Hippocampal formation (tissue), 2 donors: ENCODE results near the gene CDC23.
A peak's percentile ranks its signal among the peaks of the same experiment; 100 is the strongest.
"Not testable (repeated sequence)": the region's sequence is repeated elsewhere in the genome, so short reads cannot be mapped to it uniquely, and the experiment has no call there.

Experiments used
- DNase-seq, 2 donors: peaks; one replicate each; lab custom pipeline; 2025; lab: John Stamatoyannopoulos, UW

The CDC23 gene

DNA sequence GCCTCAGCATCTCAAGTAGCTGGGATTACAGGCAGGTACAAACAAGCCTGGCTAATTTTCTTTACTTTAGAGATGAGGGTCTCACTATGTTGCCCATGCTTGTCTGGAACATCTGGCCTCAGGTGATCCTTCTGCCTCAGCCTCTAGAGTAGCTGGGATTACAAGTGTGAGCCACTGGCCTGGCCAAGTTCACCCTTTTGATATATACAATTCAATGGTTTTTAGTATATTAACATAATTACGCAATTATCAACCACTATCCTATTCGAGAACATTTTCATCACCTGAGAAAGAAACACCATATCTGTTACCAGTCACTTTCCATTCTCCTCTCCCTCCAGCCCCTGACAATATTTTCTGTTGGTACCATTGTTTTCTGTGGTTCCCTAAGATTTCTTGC is 3.7 kb upstream of the CDC23 start:
- DNase-seq: no peak

DNA sequence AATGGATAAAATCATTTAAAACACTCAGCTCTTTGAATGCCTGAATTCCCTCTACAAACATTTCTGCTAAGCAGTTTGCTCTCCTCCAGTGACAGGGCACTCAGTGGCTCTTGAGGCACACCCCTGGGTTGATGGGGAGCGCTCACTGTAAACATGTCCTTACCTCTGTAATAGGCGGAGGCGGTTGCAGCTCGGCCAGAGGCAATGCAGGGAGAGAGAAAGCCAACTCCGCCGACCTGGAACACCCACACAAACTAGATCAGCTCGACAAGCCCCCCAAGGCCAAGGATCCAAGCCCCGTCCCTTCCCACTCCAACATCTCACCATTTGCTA is 329 bp downstream of the CDC23 start:
- no peak for DNase-seq

DNA sequence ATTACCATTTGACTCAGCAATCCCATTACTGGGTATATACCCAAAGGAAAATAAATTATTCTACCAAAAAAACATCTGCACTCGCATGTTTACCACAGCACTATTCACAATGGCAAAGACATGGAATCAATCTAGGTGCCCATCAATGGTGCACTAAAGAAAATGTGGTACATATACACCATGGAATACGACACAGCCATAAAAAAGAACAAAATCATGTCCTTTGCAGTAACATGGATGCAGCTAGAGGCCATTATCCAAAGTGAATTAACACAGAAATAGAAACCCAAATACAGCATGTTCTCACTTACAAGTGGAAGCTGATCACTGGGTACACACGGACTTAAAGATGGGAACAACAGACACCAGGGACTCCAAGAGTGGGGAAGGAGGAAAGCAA is 2.1 kb downstream of the CDC23 start:
- DNase-seq: no peak

DNA sequence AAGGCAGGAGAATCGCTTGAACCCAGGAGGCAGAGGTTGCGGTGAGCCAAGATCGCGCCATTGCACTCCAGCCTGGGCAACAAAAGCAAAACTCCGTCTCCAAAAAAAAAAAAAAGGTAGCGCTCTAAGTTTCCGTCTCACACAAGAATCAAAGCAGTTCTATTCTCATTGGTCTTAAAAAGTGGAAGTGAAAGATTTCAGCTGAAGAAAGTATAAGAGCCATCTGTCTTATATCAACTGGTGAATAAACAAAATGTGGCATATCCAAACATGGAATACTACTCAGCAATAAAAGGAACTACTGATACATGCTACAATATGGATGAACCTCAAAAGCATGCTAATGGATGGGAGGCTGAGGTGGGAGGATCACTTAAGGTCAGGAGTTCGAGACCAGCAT is 19.3 kb downstream of the CDC23 start:
- DNase-seq: not testable (repeated sequence)

DNA sequence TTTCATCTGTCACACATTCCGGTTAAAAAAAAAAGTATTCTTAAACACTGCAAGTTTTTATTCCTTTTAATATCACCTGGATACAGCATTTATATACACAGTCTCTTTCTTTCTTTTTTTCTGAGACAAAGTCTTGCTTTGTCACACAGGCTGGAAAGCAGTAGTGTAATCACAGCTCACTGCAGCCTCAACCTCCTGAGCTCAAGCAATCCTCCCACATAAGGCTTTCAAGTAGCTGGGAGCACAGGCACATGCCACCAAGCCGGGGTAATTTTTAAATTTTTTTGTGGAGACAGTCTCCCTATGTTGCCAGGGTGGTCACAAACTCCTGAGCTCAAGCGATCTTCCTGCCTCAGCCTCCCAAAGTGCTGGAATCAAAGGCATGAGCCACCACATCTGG is 20.3 kb downstream of the CDC23 start:
- no peak for DNase-seq

DNA sequence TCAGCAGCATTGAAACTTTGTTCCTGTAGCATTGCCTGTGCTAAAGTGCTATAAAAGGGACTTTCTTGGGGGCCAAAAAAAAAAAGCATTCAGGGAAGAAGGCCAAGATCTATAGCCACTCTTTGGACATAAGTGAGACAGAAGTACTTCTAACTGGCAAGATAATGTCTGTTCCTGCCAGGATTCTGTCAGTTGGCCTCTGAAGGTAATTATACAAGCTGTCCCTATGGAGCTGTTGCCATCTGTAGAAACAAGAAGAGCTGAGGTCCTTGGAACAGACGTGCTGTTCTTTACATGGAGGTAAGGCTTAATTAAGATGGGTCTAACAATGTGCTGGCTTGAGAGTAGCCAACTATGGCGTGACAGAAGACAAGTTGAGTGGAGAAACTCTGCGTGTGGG is 24.5 kb downstream of the CDC23 start:
- no peak for DNase-seq

DNA sequence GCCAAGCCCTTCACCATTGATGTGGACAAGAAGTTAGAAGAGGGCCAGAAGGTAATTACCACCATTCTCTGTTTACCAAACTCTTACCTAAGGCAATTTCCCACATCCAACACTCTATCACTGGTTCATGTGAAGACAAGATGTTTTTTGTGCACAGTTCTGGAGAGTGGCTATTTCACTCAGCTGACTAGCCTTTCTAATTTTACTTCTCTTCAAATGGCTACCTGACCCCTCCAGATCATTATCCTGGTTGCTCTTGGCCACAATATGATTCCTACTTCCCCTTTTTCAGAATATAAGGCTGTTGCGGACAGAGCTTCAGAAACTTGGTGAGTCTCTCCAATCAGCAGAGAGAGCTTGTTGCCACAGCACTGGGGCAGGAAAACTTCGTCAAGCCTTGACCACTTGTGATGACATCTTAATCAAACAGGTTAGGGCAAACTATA is 27.1 kb downstream of the CDC23 start:
- no peak for DNase-seq

DNA sequence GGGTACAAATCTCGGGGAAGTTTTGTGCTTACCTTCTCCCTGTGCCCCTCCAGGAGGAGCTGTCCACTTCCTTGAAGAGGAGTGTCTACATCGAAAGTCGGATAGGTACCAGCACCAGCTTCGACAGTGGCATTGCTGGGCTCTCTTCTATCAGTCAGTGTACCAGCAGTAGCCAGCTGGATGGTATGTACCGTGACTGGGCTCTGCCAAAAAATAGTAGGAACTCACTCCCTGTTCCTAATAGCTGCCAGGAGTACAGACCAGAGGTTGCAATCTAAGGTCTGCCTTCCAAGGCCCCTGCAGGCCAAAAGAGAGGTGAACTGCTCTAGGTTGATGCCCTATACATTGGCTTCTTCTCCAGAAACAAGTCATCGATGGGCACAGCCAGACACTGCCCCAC is 30.3 kb downstream of the CDC23 start:
- DNase-seq: no peak

DNA sequence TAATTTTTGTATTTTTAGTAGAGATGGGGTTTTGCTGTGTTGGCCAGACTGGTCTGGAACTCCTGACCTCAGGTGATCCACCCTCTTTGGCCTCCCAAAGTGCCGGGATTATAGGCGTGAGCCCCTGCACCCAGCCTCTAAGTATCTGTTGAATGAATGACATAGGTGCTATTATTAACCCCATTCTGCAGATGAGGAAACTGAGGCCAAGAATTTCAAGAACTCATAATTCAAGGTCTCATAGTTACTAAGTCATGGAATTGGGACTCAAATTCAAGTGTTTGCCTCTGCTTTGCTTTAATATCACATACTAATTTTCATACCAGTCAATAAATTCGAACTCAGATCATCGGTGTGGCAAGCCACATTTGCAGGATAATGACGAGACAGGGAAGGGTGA is 32.3 kb downstream of the CDC23 start:
- no peak for DNase-seq

DNA sequence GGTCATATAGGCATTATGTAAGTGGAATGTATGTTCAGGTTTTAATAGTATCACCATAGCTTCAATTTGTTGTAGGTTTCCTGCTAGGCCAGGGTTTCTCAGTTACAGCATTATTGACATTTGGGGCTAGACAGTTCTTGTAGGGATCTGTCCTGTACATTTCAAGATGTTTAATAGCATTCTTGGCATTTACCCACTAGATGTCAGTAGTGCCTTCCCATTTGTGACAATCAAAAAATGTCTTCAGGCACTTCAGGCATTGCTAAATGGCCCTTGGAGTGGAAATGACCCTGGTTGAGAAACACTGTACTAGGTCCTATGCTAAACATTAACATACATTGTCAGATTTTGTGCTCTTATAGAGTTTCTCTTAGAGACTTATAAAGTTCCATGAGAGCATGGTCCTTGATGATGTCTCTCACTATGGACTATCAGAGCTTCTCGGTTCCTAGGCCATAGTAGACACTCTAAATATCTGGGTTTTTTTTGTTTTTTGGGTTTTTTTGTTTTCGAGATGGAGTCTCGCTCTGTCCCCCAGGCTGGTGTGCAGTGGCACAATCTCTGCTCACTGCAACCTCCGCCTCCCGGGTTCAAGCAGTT is 32.8 kb downstream of the CDC23 start:
- no peak for DNase-seq

DNA sequence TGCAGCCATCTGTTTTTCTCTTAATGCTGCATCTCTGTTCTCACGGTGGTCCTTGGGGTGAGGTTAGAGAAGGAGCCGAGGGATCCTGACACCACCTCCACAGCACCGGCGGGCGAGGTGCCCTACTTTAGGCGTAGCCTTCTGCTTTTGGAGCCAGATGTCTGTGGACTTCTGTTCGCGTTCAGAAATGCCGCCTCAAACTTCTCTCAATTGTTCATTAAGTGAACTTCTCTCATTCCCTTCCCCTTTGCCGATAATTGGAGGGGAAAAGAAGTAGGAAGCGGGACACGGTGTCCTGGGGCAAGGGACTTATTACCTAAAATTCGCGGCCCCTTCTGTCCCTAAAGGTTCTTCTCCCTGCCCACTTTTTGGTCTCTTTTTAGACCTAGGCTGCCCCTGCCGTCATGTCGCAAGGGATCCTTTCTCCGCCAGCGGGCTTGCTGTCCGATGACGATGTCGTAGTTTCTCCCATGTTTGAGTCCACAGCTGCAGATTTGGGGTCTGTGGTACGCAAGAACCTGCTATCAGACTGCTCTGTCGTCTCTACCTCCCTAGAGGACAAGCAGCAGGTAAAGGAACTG is 33.8 kb downstream of the CDC23 start:
- no peak for DNase-seq

DNA sequence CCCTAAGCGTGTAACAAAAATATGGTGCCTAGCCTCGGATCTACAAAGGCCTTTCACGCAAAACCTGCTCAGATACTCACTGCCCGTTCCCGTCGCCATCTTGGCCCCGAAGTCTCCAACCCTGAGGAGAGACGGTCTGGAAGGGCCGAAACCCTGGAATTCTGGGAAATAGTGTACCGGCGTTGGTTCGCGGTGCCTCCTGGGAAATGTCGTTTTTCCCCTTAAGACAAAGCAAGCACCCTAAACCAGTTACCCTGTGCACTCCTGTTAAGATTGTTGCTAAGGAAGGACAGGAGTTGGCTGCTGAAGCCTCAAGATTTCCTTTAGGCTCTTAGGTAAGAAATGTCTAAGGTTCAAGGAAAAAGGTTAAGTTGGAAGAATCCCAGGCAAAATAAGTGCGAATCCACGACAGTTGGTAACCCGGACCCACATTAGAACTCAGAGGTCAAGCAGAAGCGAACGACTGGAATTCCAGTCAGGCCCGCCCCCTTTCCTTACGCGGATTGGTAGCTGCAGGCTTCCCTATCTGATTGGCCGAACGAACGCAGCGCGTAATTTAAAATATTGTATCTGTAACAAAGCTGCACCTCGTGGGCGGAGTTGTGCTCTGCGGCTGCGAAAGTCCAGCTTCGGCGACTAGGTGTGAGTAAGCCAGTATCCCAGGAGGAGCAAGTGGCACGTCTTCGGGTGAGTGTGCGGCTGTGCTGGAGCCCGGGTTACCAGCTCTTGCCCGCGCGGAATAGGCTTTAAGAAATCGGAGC is 34.4 kb downstream of the CDC23 start, which contains the start of the genes BRD8 and KIF20A:
BRD8 (minus strand) TSS at position 115 of the 761 bp plus-strand sequence; CDS start at position 99, 16 bp downstream.
KIF20A (plus strand) TSS at position 597 of the 761 bp plus-strand sequence. CDS start 569 bp downstream, outside the sequence.
- DNase-seq: peak; percentile 92 to 99

DNA sequence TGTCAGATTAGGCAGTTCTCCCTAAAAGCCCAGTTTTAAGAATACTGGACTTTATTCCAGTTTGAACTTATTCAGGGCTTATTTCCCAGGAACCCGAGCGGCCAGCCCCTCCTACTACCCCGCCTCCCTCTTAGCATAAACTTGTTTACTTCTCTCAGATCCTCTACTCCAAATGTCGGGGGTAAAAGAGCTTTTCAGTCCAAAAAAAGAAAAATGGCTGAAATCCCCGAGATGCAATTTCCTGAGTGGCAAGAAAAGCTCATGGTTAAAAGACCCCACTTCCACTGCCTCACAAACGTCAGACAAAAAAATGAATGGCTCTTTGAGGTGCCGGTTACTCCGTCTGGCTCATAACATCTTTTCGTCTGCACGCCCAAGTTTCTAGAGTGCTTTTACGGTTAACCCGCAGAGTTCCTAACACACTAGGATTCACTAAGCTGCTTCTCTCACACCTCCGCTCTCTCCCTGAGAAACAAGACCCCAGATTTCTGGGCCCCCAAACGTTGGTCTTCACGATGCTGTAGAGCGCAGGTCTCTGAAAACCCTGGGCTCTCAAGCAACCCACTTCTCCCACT is 35.1 kb downstream of the CDC23 start:
- peak in 1 of 2 donors; percentile 19 for DNase-seq

DNA sequence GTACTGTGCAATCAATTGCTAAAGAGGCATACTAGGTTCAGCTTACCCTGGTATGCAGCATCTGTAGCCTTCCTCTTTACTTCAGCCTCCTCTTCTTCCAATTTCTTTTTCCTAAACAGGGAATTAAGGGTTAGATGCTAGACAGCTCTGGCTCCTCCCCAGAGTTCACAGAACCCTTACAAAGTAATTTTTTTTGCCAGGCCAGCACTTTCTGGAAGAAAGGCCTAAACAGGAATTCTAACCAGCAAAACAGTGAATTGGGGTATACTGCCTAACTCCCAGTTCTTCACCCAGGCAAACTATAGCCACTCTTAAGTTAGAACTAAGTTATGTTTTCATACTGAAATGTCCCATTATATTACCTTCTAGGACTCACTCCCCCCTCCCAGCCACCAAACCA is 42.8 kb downstream of the CDC23 start:
- DNase-seq: no peak

DNA sequence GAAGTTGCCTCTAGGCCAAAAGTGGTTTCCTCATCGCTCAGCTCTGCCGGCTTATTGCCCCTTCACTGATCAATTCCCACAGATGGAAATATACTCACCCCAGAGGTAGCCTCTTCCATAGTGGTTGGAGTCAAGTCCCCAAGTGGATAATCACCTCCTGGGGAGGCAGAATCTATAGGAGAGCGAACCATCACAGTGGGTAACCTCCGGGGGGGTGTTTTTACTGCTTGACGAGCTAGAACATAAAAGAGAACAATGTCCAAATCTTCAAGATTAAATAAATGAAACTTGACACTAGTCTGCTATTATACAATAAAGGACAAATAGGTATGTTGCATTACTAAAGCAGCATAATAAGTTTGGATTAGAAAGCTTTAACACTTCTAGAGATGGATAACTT is 44.0 kb downstream of the CDC23 start:
- DNase-seq: no peak

DNA sequence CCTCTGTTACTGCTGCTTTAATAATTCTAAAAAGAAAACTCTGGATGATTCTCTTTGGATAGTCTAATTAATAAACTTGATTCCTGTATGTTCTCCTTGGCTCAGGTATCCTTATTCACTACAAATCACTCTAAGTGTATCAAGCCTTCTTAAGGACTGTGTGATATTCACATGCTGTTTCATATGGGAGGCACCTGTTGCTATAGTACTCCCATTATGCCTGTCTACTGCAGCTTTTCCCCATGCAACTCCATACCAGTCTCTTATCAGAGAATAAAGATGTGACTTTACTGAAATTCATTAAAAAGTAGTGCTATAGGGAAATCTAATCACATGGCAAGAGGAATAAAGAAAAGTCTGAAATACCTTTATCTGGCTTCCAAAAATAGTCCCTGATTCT is 49.4 kb downstream of the CDC23 start:
- DNase-seq: no peak

DNA sequence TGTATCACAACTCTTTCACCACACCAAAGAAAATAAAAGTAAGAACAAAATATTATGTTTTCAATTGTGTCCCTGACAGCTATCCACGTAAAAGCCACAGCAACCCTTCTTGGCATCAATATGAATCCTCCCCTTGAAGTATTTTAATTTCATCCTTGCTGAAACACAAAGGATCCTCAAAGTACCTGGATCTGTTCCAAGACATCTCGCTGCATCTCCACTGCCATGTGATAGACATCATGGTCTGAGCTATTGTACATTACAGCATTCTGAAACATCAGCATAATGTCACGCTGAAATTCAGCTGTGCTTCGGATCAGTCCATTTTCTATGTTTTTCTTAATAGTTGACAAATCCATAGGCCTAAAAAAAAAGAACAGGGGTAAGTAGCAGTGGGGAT is 52.4 kb downstream of the CDC23 start:
- DNase-seq: no peak

DNA sequence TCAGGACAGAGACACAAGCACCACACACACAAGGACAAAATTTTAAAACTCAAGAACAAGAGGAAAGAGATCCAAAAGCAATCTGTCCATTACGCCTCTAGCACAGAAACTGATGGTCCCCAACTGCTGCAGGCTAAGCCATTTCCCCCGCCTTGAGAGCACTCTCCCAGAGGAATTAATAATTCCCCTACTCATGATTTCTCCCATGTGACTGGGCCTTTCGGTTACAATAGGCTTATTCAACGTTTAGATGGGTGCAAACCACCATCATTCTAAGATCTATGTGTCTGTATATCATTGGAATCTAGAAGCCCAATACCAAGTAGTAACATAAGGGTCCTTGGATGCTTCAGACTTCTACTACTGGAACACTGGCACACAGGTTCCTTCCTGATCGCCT is 53.5 kb downstream of the CDC23 start:
- DNase-seq: no peak

DNA sequence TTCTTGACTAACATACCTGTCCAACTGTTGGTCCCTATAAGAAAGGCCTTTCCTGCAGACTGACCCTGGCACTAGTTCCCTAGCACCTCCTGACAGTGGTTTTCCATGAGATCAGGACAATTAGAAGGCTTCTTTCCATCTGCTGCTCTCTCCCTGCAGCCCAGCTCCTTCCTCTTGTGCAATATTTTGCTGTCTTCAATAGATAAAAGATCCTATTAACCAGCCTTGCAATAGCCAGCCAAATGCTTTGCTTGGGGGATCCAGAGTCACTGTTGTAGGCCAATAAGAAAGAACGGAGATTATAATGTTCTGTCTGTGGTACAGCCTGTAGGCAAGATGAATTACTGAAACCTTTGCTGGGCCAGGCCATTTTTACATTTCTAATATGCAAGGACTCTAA is 55.5 kb downstream of the CDC23 start:
- no peak for DNase-seq

DNA sequence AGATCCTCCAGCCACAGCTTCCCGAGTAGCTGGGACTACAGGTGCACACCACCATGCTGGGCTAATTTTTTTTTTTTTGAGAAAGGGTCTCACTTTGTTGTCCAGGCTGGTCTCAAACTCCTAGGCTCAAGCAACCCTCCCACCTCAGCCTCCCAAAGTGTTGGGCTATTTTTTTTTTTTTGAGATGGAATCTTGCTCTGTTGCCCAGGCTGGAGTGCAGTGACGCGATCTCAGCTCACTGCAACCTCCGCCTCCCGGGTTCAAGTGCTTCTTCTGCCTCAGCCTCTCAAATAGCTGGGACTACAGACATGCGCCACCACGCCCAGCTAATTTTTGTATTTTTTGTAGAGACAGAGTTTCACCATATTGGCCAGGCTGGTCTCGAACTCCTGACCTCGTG is 57.1 kb downstream of the CDC23 start:
- DNase-seq: not testable (repeated sequence)

DNA sequence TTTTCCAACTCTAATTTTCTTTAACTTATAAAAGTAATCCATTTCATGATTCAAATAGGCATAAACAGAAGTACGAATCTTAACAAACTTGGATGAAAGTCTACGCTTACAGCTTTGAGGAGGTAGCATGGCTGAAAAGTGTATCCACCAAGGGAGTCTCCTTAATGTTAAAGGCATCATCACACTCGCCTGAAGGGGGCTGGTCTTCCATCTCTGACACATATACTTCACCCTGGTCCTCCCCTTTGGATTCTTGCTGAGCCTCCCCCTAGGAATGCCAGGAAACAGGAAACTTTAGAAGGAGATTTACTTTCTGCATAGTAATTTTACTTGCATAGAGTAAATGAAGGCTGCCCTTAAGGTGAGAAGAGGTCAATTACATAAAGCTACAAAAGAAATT is 63.6 kb downstream of the CDC23 start:
- no peak for DNase-seq

DNA sequence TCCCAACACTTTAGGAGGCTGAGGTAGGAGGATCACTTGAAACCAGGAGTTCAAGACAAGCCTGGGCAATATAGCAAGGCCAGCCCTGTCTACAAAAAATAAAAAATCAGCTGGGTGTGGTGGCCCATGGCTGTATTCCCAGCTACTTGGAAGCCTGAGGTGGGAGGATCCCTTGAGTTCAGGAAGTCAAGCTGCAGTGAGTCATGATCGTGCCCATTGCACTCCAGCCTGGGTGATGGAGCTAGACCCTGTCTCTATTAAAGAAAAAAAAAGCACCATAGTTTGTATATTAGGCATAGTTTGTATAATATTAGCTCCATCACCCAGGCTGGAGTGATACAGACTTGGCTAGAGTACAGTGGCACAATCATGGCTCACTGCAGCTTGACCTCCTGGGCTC is 64.3 kb downstream of the CDC23 start:
- DNase-seq: no peak

DNA sequence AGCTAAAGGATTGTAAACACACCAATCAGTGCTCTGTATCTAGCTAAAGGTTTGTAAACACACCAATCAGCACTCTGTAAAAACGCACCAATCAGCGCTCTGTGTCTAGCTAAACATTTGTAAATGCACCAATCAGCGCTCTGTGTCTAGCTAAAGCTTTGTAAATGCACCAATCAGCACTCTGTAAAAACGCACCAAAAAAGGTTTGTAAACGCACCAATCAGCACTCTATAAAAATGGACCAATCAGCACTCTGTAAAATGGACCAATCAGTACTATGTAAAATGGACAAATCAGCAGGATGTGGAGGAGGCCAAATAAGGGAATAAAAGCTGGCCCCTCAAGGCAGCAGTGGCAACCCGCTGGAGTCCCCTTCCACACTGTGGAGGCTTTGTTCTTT is 69.5 kb downstream of the CDC23 start:
- not testable (repeated sequence) for DNase-seq
